GM12878 (cell line): ENCODE measurements around the gene ATP6V0C. TPM values are rescaled to one million over a fixed set of nuclear protein-coding genes. Genes with fewer than 3 reads are reported as not detected.

Source experiments
- ATAC-seq: fragments of 200-7000 bp; cut with Tn5 transposase; 3 replicates; pipeline ENCODE4 v1.9.1; 2020; ENCODE audit warnings: mild to moderate bottlenecking, moderate library complexity
- BruUV-seq: library from RNA; stranded (reverse); fragments of 400-500 nt; replicated peaks from 2 replicates; lab custom pipeline; 2021; lab: Mats Ljungman, UMichigan
- CTCF ChIA-PET: fragments of 300-600 bp; sonication (Branson Sonifier 250); formaldehyde crosslinking; extraction: SDS; loops from one replicate; lab custom pipeline; 2021; ENCODE audit warnings: inconsistent platforms; lab: Yijun Ruan, JAX
- POLR2A ChIA-PET: fragments of 350-600 bp; formaldehyde crosslinking; extraction: SDS; loops from one replicate; lab custom pipeline; 2021; ENCODE audit warnings: inconsistent platforms; lab: Charles Lee
- RAD21 ChIA-PET: fragments of 300-600 bp; sonication (Branson Sonifier 250); formaldehyde crosslinking; loops from one replicate; lab custom pipeline; 2023; ENCODE audit warnings: antibody characterized with exemption; ENCODE audit not compliant: unreplicated experiment; lab: Charles Lee
- SMC1A ChIA-PET: fragments of 300-600 bp; sonication (Branson Sonifier 250); formaldehyde crosslinking; loops from one replicate; lab custom pipeline; 2023; ENCODE audit not compliant: unreplicated experiment, uncharacterized antibody; lab: Charles Lee
- DNase-seq: peaks from one replicate; pipeline ENCODE4 v3.0.0-alpha.2; 2011; ENCODE audit warnings: low read depth, low spot score
- FAIRE-seq: peaks from 3 replicates; lab custom pipeline; 2011; peaks lifted over from hg19 to GRCh38; lab: Jason Lieb, UNC
- H2AFZ ChIP-seq: 2 replicates; pipeline ENCODE4 v1.6.0; 2011; ENCODE audit warnings: low read depth, low read length, control low read depth; ENCODE audit not compliant: control insufficient read depth
- H3K27ac ChIP-seq: 2 replicates; pipeline ENCODE4 v1.5.1; 2011; ENCODE audit warnings: control low read depth; ENCODE audit not compliant: control insufficient read depth, insufficient read depth
- H3K27me3 ChIP-seq, 2 experiments: replicated peaks in 1 of 2; 2 replicates each; pipeline versions ENCODE4 v1.6.0 to v1.6.1; 2011; ENCODE audit warnings: low read length in 1 of 2; ENCODE audit not compliant: control insufficient read depth in 2 of 2, insufficient read depth in 2 of 2
- H3K36me3 ChIP-seq, 2 experiments: 2 replicates each; pipeline ENCODE4 v1.5.1; 2011; ENCODE audit warnings: low read length in 1 of 2; ENCODE audit not compliant: control insufficient read depth in 2 of 2, insufficient read depth in 2 of 2
- H3K4me1 ChIP-seq: 2 replicates; pipeline ENCODE4 v1.6.1; 2011; ENCODE audit warnings: mild to moderate bottlenecking, low read length, moderate library complexity, mixed read lengths; ENCODE audit not compliant: control insufficient read depth, insufficient read depth
- H3K4me2 ChIP-seq: 2 replicates; pipeline ENCODE4 v1.6.0; 2011; ENCODE audit warnings: control low read depth; ENCODE audit not compliant: control insufficient read depth, insufficient read depth
- H3K4me3 ChIP-seq: fragments of 200-600 bp; sonication (generic); 2 replicates; pipeline ENCODE4 v1.5.1; 2016
- H3K79me2 ChIP-seq: 2 replicates; pipeline ENCODE4 v1.6.0; 2011; ENCODE audit warnings: low read length; ENCODE audit not compliant: control insufficient read depth, insufficient read depth
- H3K9ac ChIP-seq: 2 replicates; pipeline ENCODE4 v1.8.0; 2011; ENCODE audit warnings: low read length, control low read depth, mixed read lengths; ENCODE audit not compliant: control insufficient read depth, insufficient read depth
- H3K9me3 ChIP-seq: replicated peaks from 3 replicates; pipeline ENCODE4 v1.5.1; 2011; ENCODE audit warnings: mild to moderate bottlenecking, low read length; ENCODE audit not compliant: control insufficient read depth, insufficient read depth
- H4K20me1 ChIP-seq: 2 replicates; pipeline ENCODE4 v1.6.0; 2011; ENCODE audit not compliant: control insufficient read depth, insufficient read depth
- BCLAF1 ChIP-seq: fragments of 450-650 bp; IDR thresholded peaks from 2 replicates; pipeline ENCODE4 v1.6.1; 2017; ENCODE audit warnings: antibody characterized with exemption, mild to moderate bottlenecking, moderate library complexity
- BHLHE40 ChIP-seq, 2 experiments: fragments of 450-650 bp in 1 of 2; IDR thresholded peaks; 2 replicates each; pipeline ENCODE4 v1.6.1; 2011 to 2017; ENCODE audit warnings: low read depth in 2 of 2, borderline replicate concordance in 1 of 2, improper control_type of control experiment in 1 of 2, low read length in 1 of 2, mild to moderate bottlenecking in 1 of 2
- CEBPB ChIP-seq, 2 experiments: fragments of 150-350 bp in 1 of 2; IDR thresholded peaks; 2 replicates each; pipeline ENCODE4 v1.6.1; 2012 to 2014; ENCODE audit warnings: low read depth in 2 of 2, low read length in 2 of 2, borderline replicate concordance in 1 of 2, inconsistent platforms in 1 of 2
- CTCF ChIP-seq, 3 experiments: IDR thresholded peaks in 2 of 3; conservative IDR thresholded peaks in 1 of 3; 2 replicates each; pipeline ENCODE4 v1.5.1; 2011; ENCODE audit warnings: low read depth in 3 of 3, low read length in 3 of 3, mild to moderate bottlenecking in 3 of 3, control low read depth in 2 of 3, moderate library complexity in 2 of 3, inconsistent platforms in 1 of 3, mixed read lengths in 1 of 3; ENCODE audit not compliant: control insufficient read depth in 2 of 3, insufficient read depth in 1 of 3; ENCODE audit errors: extremely low read depth in 1 of 3
- IKZF1 ChIP-seq: fragments of 450-650 bp; conservative IDR thresholded peaks from 2 replicates; pipeline ENCODE4 v1.6.1; 2017; ENCODE audit warnings: antibody characterized with exemption, mild to moderate bottlenecking
- LARP7 ChIP-seq: fragments of 450-650 bp; IDR thresholded peaks from 2 replicates; pipeline ENCODE4 v1.6.1; 2017; ENCODE audit warnings: mild to moderate bottlenecking
- NFIC ChIP-seq: IDR thresholded peaks from 2 replicates; pipeline ENCODE4 v1.6.1; 2012; ENCODE audit warnings: low read depth, mild to moderate bottlenecking, inconsistent platforms, low read length, moderate library complexity
- PBX3 ChIP-seq: IDR thresholded peaks from 2 replicates; pipeline ENCODE4 v1.6.1; 2011; ENCODE audit warnings: mild to moderate bottlenecking, low read depth, low read length, moderate library complexity; ENCODE audit not compliant: insufficient replicate concordance
- POU2F2 ChIP-seq: IDR thresholded peaks from 3 replicates; pipeline ENCODE4 v1.6.1; 2011; ENCODE audit warnings: low read depth, mild to moderate bottlenecking, low read length, borderline replicate concordance
- RAD21 ChIP-seq: IDR thresholded peaks from 2 replicates; pipeline ENCODE4 v1.6.1; 2011; ENCODE audit warnings: mild to moderate bottlenecking, low read depth, low read length, moderate library complexity; ENCODE audit not compliant: insufficient read depth
- RB1 ChIP-seq: fragments of 450-650 bp; formaldehyde crosslinking; IDR thresholded peaks from 2 replicates; pipeline ENCODE4 v1.6.1; 2017; ENCODE audit warnings: mild to moderate bottlenecking, borderline replicate concordance
- SMARCA5 ChIP-seq: fragments of 450-650 bp; IDR thresholded peaks from 2 replicates; pipeline ENCODE4 v1.6.1; 2017; ENCODE audit warnings: mild to moderate bottlenecking
- SMC3 ChIP-seq: IDR thresholded peaks from 2 replicates; pipeline ENCODE4 v1.6.1; 2011; ENCODE audit warnings: low read length, improper control_type of control experiment, borderline replicate concordance
- YY1 ChIP-seq: IDR thresholded peaks from 2 replicates; pipeline ENCODE4 v1.6.1; 2011; ENCODE audit warnings: low read depth, mild to moderate bottlenecking, low read length
- WGBS: methylation state at CpG from one replicate; pipeline ENCODE4 v1.1.6; 2016; ENCODE audit warnings: low lambda C conversion rate; ENCODE audit not compliant: insufficient replicate concordance, insufficient coverage; ENCODE audit errors: missing lambda C conversion rate; 5-methylcytosine and 5-hydroxymethylcytosine counted together
- in situ Hi-C: fragments of 300-500 bp; cut with MboI; formaldehyde crosslinking; loops from 9 replicates; pipeline ENCODE4 v1.14.3; 2018; ENCODE audit warnings: mixed read lengths
- intact Hi-C: fragments of 100-400 bp; cut with micrococcal nuclease; formaldehyde crosslinking; loops from one replicate; pipeline ENCODE4 v1.14.2; 2022; ENCODE audit not compliant: unreplicated experiment
- polyA plus RNA-seq, 11 experiments: library from polyadenylated mRNA; depleted of rRNA in 4 of 11; unstranded in 6 of 11; stranded (reverse) in 5 of 11; fragments of >200 nt; fragmentation: Nextera tagmentation in 4 of 11; fragmentation: Illumina TruSeq in 1 of 11; extraction: Ambion mirVana in 4 of 11; extraction: Trizol in 1 of 11; gene quantifications; 1 replicate in 1 of 11; 2 replicates in 10 of 11; pipeline versions ENCODE4 v1.2.1 to v1.2.3, GENCODE V29; 2011 to 2016; ENCODE audit warnings: inconsistent platforms in 2 of 11, missing spikeins in 2 of 11, low read depth in 1 of 11
- total RNA-seq, 4 experiments: library from RNA; depleted of rRNA in 3 of 4; stranded (reverse); fragments of >200 nt in 3 of 4; fragmentation: Illumina TruSeq in 1 of 4; extraction: Trizol in 1 of 4; gene quantifications; 2 replicates each; pipeline versions ENCODE4 v1.2.1 to v1.2.3, GENCODE V29; 2013 to 2021

Gene ATP6V0C
- total and polyA plus RNA-seq, 10 of the 15 experiments (the other 5 are each of a cell fraction or from before 2014, with no cell fraction given) = 2.4 to 135 (median 18.4) TPM

- Histone ChIP-seq H2AFZ (peak overlapping the region; percentile 64; the same call in 1 of the 2 replicates), H4K20me1 (no peaks in the 10 kb centered on the region), H3K27me3 (no peaks in the 10 kb centered on the region), H3K27ac (no peak overlapping the region), H3K4me3 (no peak overlapping the region), H3K4me2 (no peak overlapping the region), H3K4me1 (no peaks in the 10 kb centered on the region), H3K9me3 (no peaks in the 10 kb centered on the region), H3K36me3 (peaks cover 0 to 11% of the 10 kb centered on the region in 2 experiments; a peak in 2 of 4 replicates), H3K9ac (no peak overlapping the region), H3K79me2 (no peaks in the 10 kb centered on the region)
- BruUV-seq = no TSS peak
- peak; percentile 99 for ATAC-seq
- ChIA-PET CTCF (interaction anchor here (0.6 to 2.8 kb wide), 29 partner anchors 9 to 361 kb away, joined by 3 to 36 read pairs (median 4); partner anchors contain the start of genes ABCA3, CCNF, PDPK1 and TEDC2), POLR2A (interaction anchor here (0.7 to 1.5 kb wide), 5 partner anchors 26 to 232 kb away, joined by 3 to 7 read pairs (median 4); partner anchors contain the start of genes CCNF and TBC1D24), RAD21 (interaction anchor here (0.8 to 2.0 kb wide), 11 partner anchors 9 to 558 kb away, joined by 3 to 16 read pairs (median 4); partner anchors contain the start of genes CCNF, ECI1 and MSRB1), SMC1A (interaction anchor here (0.7 to 2.5 kb wide), 6 partner anchors 11 to 251 kb away, joined by 3 to 17 read pairs (median 4); partner anchors contain the start of gene CCNF)
- DNase-seq = peak; percentile 23
- in situ Hi-C loops (no loop called here), intact Hi-C loops (loop anchor here (2.0 to 10.0 kb wide), 4 partner anchors 68 to 306 kb away; partner anchors contain the start of genes ABCA3 and RNPS1)
- peak; percentile 66 for FAIRE-seq
- TF ChIP-seq YY1 = peak; percentile 57; the same call in 1 of the 2 replicates
- TF ChIP-seq BCLAF1 = no peak
- TF ChIP-seq NFIC = no peak
- peak; percentile 69; the same call in 1 of the 2 replicates for TF ChIP-seq RB1
- peak; percentile 93 for TF ChIP-seq RAD21
- TF ChIP-seq POU2F2 = peak; percentile 26; the same call in 1 of the 3 replicates
- TF ChIP-seq PBX3 = no peak
- TF ChIP-seq BHLHE40 (IDR thresholded peaks at IDR 0.05; ENCODE audit: borderline replicate concordance in 1 of 2, low read depth in 2 of 2, low read length in 1 of 2) = peak; percentile 64 to 67; a peak in 3 of 4 replicates
- TF ChIP-seq SMARCA5 = peak; percentile 33; the same call in 1 of the 2 replicates
- peak; percentile 90 for TF ChIP-seq SMC3
- 0 out of 2 replicates have a peak, but pooled peaks have one; percentile 19 for TF ChIP-seq LARP7
- peak; percentile 26 for TF ChIP-seq IKZF1
- TF ChIP-seq CTCF (IDR thresholded peaks at IDR 0.05 in 2 of 3, conservative IDR thresholded peaks at IDR 0.05 in 1 of 3; ENCODE audit: control insufficient read depth in 2 of 3, extremely low read depth in 1 of 3, insufficient read depth in 1 of 3, low read depth in 3 of 3, low read length in 3 of 3) = peak; percentile 95 to 99 (median 99); a peak in 5 of 6 replicates
- TF ChIP-seq CEBPB (IDR thresholded peaks at IDR 0.05; ENCODE audit: borderline replicate concordance in 1 of 2, low read depth in 2 of 2, low read length in 2 of 2) = no peak
- 38% methylated on average over 22 of the region's 23 CpGs for WGBS
These were observed 12.6 kb upstream of the ATP6V0C start for GRCh38 chr16:2500918-2501750.
